Measurements from ENCODE around the gene ATP10B.
A peak's percentile ranks its signal among the peaks of the same experiment; 100 is the strongest.
"Not testable (repeated sequence)": the region's sequence is repeated elsewhere in the genome, so short reads cannot be mapped to it uniquely, and the experiment has no call there.

The ATP10B gene

DNA sequence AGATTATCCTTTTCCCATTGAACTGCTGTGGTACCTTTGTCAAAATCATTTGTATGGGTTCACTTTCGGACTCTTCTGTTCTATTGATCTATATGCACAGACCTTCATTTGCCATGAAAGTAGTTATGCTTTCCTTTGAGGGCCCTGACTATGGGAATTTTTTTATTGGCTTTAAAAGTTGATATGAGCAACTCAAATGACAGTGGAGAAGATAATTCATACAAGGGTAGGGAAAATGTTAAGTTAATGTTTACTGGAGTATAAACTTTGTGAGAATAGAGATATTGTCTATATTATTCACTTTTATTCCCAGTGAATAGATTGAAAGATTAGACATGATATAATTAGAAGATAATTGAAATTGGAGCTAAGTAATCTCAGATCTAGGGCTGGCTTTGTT lies 94.8 kb downstream of the ATP10B start:
- no peak for DNase-seq (ENCODE audit: low spot score)

DNA sequence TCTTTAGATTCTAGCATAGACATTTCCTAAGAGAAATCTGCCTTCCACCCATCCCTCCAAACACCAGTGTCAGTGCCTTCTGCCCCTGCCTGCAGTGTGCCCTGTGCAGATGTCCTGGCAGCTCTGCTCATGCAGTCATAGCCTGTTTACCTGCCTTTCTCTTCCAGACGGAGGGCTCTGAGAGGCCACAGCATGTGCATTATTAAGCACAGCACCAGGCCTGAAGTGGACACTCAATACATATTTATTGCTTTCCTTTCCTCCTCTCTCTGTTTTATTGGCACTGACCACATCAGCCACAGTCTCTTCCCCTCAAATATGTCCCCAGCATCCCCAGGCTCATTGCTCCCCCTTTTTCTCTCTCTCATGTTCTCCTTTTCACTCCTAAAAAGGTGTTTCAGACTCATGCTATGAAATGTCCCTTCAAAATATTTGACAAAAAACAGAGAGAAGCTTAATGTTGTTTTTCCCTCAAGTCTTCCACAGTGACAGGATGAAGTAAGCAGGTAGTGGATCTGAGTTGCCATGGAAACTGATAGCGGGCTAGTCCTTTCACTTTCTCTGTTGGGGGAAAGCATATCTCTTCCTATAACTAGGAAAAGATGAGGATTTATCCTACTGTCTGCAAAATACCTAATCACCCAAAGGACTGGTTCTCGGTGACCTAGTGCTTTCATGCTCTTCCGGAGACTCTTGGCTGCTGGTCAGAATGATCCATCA lies 100.9 kb downstream of the ATP10B start:
- no peak for DNase-seq (ENCODE audit: low spot score)

DNA sequence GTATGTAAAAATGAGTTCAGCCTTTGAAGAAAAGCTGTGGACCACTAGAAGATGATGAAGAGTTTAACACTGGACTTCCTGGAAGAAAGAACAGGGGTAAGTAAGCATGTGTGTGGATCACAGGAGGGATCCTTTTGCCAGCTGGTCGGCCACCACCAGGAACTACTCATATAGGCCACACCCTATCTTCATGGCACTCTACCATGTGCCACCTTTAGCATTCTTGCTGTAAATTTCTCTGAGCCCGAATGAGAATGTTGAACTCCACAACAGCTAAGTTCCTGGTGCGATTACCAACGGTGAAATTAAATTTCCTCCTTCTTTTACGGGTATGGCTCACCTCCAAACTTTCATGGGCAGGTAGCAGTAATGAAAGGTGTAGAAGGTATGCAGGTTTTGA lies 102.3 kb downstream of the ATP10B start:
- no peak for DNase-seq (ENCODE audit: low spot score)

DNA sequence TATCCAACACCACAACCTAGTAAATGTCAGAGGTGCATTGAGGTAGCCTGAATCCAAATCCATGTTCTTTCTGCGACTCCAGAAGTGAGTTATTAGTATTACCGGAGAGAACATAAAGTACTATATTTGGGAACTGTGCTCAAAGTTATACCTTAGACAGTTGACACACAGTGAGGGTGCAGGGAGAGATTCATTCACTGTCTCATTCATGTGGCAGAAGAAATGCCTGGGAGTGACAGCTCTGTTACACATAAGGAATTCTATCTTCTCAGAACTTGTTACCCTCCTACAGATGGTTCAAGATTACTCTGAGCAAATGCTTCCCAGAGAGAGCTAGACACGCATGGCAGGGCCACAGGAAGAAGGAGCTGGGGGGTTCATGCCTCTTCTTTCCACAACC lies 103.0 kb downstream of the ATP10B start:
- DNase-seq (ENCODE audit: low spot score): no peak

DNA sequence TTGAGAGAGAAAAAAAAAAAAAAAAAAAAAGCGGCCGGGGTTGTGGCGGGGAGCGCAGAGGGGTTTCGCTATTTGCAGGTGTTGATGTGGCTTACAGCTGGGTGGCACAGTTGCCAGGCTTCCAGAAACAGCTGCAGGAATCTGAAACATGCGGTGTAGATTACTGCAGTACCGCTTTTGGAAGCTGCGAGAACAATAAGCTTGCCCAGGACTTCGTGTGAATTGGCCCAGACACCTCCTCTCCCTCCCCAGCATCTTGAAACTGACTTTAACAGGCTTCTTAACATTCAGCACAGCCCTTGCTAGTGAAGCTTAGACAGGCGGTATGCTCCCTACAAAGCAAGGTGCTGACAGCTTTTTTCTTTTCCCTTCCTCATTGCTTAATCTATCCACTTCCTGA lies 104.0 kb downstream of the ATP10B start:
- no peak for DNase-seq (ENCODE audit: low spot score)

DNA sequence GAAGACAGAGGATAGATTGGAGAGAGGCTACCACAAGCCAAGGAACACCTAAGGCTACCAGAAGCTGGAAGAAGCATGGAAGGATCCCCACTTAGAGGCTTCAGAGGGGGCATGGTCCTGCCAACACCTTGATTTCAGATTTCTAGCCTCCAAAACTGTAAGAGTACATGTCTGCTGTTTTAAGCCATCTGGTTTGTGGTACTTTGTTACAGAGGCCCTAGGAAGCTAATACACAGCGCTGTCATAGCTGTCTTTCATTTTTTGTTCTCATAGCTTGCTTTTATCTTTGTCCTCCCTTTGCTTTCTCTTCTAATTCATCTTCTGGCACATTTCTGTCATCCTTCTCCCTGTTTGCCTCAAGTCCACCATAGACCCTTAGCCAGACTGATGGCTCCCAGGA lies 104.5 kb downstream of the ATP10B start:
- no peak for DNase-seq (ENCODE audit: low spot score)

DNA sequence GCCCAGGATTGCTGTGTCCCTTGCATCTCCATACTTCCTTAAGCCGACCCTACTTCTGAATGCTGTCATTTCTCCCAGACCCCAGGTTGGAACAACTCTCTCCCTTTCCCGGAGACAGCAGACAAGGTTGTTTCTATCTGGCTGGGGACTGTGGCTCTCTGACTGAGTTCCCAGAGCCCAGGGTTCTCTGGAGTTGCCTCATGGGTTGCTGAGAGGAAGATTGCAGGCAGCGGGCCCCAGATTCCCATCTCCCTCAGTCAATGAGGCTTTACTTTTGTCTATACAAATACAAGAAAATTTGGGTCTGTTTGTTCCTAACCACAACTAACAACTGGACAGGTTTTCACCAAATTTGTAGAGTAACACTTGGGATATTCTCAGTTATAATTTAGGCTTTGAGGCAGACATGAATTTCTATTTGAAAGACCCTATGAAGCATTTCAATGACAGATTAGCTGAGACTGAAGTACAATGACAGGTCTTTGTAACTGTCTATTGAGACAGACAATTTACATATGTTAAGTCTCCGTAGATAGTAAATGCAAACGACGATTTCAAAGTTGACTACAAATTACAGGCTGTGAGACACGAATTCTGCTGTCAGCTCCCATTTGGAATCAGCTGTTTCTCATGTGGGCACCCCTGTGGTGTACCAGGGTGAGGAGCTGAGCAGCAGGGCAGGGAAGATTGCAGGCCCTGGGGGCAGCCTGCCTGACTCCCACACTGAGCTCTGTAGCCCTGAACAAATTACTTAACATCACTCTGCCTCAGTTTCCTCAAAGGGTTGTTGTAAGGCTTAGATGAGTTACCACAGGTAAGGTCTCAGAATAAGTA lies 107.5 kb downstream of the ATP10B start:
- no peak for DNase-seq (ENCODE audit: low spot score)

DNA sequence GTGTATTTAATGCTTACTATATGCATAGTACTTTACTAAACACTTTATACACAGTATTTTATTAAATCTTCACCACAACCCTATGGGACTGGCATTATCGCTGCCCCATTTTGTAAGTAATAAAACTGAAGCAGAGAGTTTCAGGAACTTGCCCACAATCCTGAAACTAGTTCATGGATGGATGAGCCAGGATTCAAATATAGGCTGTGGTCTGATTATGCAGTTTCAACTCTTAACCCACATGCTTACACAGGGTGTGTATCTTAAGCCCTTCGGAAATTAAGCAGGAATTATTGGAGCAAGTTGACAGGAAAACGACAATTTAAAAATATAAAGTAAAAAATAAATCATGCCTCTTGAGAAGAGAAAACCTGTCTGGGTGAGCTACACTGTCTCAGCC lies 109.0 kb downstream of the ATP10B start:
- no peak for DNase-seq (ENCODE audit: low spot score)

DNA sequence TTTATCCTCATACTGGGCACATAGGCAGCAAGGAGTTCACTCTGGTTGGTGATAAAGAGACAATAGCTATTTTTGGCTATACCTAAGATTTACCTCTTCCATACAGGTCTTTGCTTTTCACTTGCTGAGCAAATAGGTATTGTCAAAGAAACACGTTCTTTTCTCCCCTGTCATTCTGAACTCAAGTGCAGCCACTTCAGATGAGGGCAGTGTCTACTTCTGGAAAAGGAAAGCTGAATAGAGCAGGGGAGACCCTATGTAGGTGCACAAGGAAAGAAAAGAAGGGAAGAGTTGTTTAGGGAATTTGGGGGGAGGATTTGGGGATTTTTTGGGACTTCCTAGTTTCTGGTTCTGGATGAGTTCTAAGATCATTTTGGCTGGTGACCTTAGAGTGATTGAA lies 109.6 kb downstream of the ATP10B start:
- no peak for DNase-seq (ENCODE audit: low spot score)

DNA sequence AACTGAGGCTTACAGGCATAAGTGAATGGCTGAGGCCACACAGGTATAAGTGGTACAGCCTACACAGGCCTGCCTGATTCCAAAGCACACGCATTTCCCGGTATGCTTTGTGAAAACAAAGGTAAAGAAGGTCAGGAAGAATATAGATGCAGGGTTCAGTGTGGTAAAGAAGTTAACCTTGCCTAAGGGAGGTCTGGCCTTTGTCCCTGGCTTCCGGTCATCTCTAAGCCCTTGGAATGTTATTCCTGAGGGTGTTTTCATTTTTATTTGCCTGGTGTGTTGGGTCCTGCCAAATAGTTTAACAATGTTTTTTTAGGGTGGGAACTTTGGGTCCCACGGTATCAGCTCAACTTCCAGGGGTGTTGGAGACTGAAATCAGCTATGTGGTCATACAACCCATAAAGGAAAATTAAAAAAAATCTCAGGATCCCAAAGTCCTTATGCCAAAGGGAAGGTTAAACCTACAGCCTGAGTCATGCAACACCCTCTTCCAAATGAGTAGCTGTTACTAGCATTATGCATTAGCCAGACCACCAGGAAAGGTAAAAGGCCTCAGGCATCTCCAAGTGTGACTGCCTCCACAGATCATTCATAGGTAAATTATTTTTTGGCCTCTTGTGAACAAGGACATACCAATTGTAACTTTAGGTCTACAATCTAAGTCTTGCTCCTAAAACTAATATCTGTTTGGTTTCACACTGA lies 124.6 kb downstream of the ATP10B start:
- DNase-seq (ENCODE audit: low spot score): no peak

DNA sequence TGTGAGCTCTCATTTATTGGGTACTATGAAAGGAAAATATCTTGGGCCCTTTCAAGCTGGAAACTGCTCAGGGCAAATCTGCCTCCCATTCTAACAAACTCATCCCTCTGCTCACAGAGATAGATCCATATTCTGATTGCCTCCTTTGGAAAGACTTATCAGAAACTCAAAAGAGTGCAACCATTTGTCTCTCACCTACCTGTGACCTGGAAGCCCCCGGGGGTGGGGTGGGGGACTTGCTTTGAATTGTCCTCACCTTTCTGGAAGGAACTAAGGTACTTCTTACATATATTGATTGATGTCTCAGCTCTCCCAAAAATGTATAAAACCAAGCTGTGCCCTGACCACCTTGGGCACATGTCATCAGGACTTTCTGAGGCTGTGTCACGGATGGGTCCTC lies 125.3 kb downstream of the ATP10B start:
- no peak for DNase-seq (ENCODE audit: low spot score)

DNA sequence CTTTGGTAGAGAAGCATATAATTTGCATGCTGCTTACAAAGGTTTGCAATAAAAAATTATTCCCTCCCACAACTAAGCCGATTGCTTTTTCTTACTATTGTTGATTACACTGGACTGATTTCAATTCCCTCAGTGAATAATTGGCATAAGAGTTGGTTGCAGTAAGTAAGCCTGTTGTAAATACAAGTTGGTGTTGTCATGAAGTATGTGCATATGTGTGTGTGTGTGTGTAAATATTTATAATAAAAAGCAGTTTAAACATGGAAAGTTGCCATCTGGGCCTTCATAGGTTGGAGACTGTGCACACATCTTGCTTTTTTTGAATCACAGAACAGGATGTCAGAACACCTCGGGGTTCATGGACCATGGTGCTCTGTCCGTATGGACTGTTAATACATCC lies 131.2 kb downstream of the ATP10B start:
- DNase-seq (ENCODE audit: low spot score): no peak

DNA sequence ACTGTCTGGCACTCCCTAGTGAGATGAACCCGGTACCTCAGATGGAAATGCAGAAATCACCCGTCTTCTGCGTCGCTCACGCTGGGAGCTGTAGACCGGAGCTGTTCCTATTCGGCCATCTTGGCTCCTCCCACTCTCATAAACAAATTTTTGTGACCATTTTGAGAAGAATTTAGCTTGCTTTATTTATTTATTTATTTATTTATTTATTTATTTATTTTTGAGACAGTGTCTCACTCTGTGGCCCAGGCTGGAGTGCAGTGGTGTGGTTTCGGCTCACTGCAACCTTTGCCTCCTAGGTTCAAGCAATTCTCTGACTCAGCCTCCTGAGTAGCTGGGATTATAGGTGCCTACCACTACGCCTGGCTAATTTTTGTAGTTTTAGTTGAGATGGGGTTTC lies 136.5 kb downstream of the ATP10B start:
- DNase-seq (ENCODE audit: low spot score): not testable (repeated sequence)

DNA sequence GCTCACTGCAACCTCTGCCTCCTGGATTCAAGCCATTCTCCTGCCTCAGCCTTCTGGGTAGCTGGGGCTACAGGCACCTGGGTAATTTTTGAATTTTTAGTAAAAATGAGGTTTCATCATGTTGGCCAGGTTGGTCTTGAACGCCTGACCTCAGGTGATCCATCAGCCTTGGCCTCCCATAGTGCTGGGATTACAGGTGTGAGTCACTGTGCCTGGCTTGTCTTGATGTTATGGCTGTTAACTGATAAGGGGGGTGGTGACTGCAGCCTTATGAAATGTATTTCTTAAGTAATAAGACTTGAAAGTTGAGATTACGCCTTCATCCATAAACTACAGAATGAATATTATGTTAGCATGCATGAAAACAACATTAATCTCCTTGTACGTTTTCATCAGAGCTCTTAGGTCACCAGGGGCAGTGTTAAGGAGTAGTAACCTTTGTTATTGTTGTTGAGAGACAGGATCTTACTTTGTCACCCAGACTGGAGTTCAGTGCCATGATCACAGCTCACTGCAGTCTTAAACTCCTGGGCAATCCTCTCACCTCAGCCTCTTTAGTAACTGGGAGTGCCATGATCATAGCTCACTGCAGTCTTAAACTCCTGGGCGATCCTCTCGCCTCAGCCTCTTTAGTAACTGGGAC lies 148.3 kb downstream of the ATP10B start:
- DNase-seq (ENCODE audit: low spot score): no peak

DNA sequence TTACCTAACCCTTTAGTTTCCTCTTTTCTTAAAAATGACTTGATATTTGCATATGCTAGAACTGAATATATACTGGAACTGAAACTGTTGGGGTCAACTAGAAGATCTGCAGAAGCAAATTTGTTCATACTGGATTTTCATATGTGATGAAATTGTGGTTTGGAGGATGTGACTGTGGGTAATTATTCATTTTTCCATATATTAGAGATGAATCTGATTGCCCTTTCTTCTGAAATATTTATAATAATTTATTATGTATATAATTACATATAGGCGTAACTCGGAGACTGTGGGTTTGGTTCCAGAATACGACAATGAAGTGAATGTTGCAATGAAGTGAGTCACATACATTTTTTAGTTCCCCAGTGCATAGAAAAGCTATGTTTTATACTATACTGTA lies 149.1 kb downstream of the ATP10B start:
- DNase-seq (ENCODE audit: low spot score): no peak

DNA sequence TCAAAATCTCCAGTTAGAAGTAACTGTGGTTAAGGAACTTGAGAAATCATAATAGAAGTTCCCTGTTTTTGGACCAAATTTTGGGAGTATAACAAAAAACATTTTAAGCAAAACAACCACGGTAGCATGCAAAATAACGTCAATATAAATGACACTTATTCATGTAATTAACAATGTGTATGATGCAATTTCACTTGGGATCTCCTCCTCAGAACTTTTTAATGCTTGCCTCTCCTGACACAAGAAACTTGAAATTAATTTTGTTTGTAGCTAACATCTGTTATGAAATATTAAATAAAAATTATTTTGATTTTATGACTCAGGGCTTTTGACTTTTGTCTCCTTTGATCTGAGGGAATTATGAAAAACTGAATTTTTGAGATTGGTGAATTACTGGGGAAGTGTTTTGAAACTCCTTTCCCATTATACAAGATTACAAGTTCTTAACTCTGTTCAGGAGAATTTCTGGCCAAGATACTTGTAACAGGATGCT lies 149.7 kb downstream of the ATP10B start:
- DNase-seq (ENCODE audit: low spot score): no peak

DNA sequence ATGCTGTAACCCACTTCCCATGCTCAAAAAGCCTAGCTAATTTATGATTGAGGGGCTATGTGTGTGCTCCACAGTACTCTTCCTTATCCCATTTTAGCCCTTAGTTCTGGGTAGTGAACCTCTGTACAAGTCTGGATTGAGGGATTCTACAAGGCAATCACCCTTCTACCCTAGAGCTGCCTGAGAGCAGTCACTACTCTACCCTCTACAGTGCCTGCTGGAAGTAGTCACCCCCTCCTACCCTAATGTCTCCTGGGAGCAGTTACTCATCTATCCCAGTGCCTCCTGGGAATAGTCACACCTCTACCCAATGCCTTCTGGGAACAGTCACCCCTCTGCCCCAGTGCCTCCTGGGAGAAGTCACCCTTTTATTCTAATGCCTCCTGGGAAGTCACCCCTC lies 150.6 kb downstream of the ATP10B start:
- no peak for DNase-seq (ENCODE audit: low spot score)

DNA sequence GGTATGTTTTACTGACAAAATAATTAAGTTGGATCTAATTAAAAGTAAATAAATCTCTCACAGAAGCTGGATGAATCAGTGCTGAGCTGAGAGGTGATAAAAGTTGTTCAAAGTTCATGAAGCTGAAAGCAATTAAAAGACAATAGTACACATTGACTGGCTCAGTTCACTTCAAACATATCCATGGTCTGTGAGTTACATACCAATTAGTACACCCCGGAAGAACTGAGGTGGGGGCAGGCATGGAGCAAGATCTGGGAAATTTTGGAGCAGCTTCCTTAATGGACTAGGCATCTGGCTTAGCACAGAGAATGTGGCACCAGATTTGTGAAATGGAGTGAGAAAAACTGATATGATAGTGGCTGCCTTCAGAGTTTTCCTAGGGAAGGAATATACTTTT lies 152.7 kb downstream of the ATP10B start:
- peak; percentile 57 for DNase-seq (ENCODE audit: low spot score)

DNA sequence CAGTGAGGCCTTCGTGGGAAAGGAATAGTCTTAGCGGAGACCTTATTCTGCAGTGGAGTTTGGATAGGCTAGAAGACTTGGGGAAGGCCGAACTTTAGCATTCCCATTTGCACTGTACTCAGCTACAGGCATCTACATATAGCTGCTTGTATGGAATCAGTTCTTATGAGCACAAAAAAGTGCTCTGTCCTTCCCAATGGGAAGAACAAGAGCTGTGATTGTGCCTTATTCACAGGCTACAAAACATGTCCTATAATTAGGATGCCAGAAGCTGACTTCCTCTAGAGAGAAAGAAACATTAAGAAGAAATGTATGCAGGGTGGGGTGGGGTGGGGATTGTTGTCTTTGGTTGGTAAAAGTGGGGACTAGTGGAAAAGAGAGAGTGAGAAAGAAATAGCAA lies 154.7 kb downstream of the ATP10B start:
- DNase-seq (ENCODE audit: low spot score): no peak

DNA sequence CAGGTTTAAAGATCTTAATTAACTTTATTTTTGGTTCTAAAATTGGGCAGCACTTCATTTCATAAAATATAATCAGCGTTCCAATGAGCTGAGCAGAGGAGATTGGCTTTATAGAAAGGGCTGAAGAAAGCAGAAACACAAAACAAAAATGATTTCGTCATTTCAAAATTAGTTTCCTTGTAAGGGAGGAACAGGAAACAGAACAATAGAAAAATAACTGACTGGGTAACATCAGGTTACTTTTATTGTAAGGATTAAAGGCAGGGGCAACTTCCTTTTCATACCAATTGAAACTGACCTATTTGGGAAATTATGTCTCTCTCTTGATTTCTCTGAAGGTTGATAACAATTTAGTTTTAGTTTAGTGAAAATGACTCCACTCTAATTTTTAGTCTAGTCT lies 157.1 kb downstream of the ATP10B start:
- DNase-seq (ENCODE audit: low spot score): no peak

DNA sequence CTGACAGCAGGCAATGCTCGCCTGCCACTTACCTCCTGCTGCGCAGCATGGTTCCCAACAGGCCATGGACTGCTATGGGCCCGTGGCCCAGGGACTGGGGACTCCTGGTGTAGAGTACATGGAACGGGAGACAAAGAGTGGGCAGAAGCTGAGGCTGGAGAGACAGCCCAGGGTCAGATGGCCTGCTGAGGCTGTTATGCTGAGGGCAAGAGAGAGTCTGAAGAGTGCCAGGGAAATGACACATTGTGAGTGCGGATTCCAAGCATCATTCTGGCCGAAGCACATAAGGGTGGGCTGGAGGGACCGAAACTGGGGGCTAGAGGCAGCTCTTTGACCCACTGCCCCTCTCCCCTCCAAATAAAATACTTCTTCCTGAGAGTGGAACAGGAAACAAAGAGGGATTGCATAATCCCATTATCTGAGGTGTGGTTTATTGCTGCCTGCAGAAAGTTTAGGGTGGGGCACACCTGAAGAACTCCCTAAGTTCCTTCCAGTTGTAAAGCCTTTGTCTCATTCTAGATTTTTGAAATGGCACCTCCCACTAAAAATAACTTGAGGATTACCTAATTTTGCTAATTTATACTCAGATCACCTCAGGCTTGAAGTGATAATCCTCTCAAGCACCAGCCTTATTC lies 158.1 kb downstream of the ATP10B start:
- no peak for DNase-seq (ENCODE audit: low spot score)

DNA sequence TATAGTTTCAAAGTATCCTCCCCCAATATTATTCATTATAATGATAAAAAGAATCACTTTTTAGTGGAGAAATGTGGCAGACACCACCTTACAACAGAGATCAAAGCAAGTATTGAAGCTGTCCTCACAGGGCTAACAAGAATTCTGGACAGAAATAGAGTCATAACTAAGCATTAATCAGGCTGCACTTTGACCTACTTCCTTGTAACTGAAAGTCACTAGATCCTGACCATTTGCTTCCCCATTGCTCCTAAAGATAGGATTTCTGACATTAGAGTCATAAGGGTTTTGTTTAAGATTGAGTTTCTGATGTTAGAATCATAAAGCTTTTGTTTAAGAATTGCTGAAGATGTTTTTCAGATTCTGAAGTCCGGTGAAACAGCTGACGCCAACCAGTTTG lies 159.7 kb downstream of the ATP10B start:
- DNase-seq (ENCODE audit: low spot score): no peak

All from HuH-7 (cell line).